Measurements from ENCODE around the gene HDGFL2.
"Not testable (repeated sequence)": the region's sequence is repeated elsewhere in the genome, so short reads cannot be mapped to it uniquely, and the experiment has no call there.

HDGFL2 gene

DNA sequence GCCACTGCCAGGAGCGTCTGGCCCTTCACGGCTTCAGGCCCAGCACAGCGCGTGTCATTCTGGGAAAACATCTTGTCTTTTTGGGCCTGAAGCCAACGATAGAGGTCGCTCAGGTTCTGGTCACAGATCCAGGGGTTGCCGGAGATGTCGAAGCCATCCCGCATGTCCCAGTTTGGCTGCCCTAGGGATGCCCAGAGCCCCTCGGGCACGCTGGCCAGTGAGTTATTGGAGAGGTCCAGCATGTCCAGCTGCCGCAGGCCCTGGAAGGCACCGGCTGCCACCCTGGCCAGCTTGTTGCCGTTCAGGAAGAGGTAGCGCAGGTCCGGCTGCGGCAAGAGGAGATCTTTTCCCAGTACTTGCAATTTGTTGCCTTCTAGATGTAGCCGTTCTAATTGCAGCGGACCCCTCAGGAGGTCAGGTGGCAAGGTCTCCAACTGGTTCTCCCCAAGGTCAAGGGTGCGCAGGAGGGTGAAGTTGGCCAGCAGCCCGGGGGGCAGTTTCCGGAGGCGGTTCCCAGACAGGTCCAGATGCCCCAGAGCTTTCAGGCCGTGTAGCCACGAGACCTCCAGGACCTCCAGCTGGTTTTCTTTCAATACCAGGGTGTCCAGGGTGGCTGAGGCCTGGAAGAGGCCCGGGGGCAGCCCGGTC is 66.0 kb downstream of the HDGFL2 start:
- DNase-seq, result no peak

DNA sequence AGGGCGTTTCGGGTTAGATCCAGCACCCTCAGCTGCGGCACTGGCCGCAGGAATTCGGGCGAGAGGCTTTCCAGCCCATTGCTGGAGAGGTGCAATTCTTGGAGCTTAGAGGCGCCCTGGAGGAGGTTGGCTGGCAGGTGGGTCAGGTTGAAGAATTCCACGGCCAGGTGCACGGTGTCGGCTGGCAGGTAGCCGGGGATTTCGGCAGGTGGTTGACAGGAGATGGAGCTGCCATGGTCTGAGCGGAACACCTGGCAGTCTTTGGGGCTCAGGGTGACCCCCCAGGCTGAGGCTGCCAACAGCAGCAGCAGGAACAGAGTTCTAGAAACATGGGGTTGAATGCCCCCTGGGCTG is 66.5 kb downstream of the HDGFL2 start:
- DNase-seq, result no peak

DNA sequence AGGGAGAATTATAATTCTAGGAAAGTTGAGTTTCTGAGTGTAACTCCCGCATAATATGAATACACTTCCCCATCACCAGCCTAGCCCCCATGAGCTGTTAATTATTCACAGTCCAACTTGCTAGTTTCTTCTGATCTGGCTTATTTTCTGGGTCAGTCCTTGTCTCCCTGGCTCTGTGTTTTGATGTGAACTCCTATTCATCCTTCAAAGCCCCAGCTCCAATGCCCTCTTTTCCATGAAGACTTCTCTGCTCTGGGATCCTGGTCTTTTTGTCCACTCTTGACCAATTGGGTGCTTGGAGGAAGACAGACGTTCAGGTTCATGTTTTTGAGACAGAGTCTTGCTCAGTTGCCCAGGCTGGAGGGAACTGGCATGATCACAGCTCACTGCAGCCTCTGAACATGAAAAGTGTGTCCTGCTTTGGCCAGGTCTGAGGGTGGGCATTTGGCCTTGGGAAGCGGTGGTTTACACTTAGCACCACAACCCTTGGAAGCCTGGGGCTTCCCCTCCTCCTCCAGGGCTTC is 67.1 kb downstream of the HDGFL2 start:
- no peak for DNase-seq

DNA sequence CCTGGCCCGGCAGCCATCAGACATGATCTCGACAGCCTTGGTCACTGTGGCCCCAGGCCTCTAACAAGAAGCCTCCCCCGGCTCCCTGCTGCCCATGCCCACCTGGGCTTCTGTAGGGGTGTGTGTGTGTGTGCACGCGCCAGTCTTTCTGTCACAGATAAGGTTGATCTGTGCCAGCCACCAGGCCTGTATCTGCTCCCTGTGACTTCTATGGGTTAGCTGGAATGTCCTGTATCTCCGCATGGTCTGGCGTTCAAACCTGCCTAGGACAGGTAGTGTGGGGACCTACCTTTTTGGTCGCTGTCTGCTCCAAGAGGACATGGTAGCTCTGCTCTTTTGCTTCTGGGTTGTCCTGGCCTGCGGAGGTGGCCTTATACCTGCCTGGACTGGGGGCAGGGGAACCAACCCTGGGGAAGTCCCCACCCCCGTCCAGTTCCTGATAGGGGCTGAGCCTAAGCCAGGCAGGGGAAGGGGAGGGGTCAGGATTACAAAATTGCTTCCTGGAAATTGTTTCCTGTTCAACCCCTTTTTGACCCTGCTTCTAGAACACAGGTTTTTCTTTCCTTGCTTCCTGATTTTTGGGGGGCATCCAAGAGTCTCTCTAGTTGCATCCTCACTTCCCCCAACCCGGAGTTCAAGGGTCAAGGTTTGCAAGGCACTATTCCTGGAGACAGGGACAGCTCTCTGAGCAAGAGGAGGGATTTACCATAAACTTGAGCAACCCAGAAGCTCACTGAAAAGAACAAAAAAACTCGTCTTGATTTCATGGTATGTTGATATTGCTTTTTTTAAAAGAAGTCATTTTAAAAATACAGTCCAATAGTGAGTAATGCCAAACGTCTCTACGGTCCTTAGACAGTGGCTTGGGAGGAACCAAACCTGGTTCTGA is 67.8 kb downstream of the HDGFL2 start, which contains the start of gene LRG1:
LRG1 (minus strand) TSS at position 344 of the 889 bp plus-strand sequence; CDS start at position 321, 23 bp downstream.
- DNase-seq, result peak; percentile 11

DNA sequence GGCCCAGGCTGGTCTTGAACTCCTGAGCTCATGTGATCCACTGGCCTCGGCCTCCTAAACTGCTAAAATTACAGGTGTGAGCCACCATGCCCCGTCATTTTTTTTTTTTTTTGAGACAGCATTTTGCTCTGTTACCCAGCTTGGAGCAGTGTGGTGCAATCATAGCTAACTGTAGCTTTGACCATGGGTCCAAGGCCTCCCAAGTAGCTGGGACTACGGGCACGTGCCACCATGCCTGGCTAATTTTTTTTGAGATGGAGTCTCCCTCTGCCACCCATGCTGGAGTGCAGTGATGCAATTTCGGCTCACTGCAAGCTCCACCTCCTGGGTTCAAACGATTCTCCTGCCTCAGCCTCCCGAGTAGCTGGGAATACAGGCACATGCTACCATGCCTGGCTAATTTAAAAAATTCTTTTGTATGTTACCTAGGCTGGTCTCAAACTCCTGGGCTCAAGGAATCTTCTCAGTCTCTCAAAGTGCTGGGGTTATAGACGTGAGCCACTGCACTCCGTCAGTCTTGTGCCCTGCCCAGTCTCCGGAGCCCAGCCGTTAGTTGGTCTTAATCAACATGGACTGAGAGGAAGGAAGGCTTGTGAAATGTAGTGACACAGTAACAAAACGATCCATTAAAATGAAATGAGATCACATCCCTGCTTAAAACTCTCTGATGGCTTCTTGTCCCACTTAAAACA is 69.2 kb downstream of the HDGFL2 start:
- no peak for DNase-seq

DNA sequence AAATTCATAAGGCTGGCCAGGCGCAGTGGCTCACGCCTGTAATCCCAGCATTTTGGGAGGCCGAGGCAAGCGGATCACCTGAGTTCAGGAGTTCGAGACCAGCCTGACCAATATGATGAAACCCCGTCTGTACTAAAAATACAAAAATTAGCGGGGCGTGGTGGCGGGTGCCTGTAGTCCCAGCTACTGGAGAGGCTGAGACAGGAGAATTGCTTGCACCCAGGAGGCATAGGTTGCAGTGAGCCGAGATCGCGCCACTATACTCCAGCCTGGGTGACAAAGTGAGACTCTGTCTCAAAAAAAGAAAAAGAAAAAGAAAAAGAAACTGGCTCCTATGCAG is 69.7 kb downstream of the HDGFL2 start:
- DNase-seq, result not testable (repeated sequence)

DNA sequence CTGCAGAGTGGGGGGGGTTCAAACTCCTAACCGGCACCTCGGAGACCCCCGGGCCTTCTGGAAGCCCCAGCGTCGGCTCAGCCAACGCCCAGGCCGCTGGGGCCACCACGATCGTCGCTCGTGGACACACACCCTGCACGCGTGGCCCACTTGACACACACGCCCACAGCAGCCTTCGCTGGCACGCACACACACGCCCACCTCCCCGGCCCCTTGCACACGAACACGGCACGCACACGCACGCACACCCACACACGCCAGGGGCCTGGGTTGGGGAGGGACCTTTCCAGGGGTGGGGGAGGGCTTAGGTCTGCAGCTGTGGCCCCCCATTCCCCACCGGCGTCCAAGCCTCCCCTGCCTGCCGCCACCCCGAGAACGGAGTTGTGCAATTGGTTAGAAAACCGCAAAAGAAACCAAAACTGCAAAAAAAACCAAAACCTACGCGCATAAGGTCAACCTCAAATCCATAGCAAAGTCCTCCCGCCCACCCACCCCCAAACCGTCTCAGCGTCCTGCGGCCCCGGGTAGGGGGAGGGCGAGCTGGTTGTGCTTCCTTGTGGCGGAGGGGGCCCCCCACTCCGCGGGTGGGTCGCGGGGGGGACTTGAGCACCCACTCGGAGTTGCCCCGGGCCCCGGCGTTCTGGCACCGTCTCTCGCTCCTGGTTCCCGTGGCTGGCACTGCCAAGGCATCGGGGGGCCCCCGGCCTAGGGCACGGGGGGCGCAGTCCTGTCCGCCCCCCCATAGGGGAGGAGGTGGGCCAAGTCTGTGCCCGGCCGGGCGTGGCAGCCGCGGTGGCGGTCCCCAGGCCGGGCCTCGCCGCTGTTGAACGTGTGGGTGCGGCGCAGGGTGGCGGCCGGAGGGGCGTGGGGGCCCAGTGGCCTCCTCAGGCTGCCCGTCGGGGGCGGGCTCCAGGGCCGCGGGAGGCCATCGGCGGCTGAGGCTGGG is 71.1 kb downstream of the HDGFL2 start:
- DNase-seq, result no peak

DNA sequence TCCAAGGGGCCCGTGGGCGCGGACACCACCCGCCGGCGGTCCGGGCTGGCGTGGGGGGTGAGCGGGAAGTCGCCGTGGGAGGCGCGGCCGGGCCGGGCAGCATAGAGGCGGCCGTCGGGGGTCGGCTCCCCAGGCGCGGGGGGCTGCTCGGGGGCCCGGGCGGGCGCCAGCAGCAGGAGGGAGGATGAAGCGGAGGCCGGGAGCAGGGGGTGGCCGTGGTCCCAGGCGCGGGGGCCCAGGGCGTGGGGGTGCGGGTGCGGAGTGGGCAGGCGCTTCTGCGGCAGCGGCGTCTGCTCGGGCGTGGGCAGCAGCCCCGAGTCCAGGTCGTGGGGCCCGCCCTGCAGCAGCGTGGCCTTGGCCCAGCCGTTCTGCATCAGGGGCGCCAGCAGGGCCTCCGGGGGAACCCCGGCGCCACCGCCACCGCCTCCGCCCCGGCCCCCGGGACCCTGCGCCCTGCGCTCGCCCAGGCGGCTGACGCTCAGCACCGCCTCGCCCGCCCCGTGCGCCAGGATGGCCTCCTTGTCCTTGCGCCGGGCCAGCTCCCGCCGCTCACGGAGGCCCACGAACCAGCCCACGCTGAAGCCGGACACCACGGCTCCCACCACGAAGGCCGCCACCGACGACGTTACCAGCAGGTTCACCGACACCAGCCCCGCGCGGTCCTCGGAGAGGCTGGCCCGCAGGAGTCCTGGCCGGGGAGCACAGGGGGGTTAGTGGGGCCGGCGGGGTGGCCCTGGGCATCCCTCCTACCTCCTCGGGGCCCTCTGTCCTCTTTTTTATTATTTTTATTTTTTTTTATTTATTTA is 71.9 kb downstream of the HDGFL2 start:
- DNase-seq, result no peak

DNA sequence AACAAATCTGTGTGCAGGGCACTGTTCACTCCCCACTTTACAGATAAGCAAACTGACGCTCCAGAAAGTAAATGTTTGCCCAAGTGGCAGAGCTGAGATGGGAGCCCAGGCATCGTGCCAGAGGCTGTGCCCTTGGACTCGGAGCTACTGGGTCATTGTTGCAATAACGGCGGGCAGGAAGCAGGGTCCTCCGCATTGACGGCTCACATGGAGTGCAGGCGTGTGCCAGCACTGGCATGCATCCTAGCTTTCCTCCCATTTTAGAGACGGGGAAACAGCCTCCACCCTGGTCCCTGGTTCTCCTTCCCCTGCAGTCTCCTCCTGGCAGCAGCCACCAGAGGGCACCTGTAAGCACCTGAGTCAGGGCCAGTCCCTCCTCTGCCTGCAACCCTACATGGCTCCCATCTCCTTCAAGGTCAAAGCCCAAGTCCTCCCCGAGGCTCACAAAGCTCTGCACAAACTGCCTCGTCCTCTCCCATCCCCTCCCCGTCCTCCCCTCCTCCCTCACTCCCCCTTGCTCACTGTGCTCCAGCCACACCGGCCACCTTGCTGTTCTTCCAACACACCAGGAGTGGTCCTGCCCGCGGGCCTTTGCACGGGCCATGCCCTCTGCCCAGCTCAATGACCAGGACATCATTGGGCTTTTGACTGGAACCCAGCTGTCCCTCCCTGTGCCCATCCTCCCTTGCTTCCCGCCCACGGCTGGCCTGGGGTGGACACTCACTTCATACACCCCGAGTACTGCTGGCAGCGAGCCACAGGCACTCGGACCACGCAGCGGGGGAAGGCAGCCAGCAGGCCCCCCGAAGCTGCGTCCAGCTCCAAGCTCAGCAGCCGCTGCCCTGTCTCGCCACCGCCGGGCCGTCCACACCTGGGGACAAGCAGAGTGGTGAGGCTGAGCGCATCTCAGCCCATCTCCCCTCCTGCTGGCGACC is 75.5 kb downstream of the HDGFL2 start:
- DNase-seq, result peak; percentile 20

DNA sequence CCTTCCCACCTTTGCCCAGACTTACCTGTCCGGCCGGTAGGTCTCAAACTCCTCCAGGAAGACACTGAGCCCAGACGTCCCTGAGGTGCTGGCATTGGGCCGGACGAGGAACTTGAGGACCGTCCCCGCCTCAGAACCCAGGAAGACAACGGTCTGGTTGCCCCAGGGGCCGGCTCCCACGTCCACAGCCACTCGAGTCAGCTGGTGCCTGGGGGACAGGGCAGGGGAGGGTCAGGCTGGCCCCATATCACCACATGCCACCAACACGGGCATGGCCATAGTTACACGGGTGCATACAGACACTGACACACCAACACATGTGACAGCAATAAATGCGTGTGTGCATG is 76.1 kb downstream of the HDGFL2 start:
- no peak for DNase-seq

DNA sequence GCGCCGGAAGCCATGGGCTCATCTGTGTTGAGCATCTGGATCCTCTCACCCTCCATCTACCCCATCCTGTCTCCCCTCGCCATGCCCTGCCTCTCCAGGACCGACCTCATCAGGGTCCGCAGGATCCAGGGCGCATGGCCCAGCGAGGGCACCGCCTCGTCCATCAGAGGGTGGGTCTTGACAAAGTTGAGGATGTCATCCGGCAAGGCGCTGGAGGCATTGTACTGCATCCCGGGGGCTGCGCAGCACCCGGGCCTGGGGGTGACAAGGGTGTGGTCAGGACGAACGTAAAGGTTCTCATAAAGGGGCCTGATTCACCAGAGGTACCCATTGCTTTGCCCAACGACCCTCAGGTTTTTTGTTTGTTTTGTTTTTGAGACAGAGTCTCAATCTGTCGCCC is 77.9 kb downstream of the HDGFL2 start:
- DNase-seq, result no peak

DNA sequence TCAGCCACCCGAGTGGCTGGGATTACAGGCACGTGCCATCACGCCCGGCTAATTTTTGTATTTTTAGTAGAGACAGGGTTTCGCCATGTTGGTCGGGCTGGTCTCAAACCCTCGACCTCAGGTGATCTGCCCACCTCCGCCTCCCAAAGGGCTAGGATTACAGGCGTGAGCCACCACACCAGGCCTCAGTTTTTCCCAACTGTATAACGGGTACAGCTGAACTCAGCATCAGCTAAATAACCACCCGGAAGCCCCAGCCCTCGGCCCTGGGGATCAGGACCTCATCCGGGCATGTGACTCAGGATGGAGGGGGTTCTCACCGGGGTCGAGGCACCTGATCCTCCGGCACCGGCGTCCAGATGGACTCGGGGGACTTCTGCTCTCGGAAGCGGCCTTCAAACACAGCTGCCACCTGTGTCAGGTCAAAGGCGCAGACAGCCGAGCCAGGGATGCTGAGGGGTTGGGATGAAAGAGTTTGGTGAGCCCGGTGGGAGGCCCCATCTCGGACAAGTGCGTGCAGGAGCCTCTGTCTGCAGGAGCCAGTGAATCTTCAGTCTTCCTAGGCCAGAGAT is 78.5 kb downstream of the HDGFL2 start:
- DNase-seq, result no peak

Data from activated naive CD4-positive, alpha-beta T cell treated with Interleukin-2 at 50 U/mL for 16 hours (primary cell).